Naive thymus-derived CD4-positive, alpha-beta T cell (primary cell): ENCODE data around the gene CEP41. TPM values are rescaled to one million over a fixed set of nuclear protein-coding genes. Genes with fewer than 3 reads are reported as not detected.
A peak's percentile ranks its signal among the peaks of the same experiment; 100 is the strongest.

ENCODE experiments used
- ATAC-seq: fragments of 150-1000 bp; cut with Tn5 transposase; 2 replicates; pipeline ENCODE4 v1.10.0; 2021; ENCODE audit warnings: mild to moderate bottlenecking, moderate library complexity
- CTCF ChIA-PET: fragments of 350-600 bp; sonication (Branson Sonifier 250); formaldehyde crosslinking; loops from one replicate; lab custom pipeline; 2021; ENCODE audit warnings: antibody characterized with exemption; lab: Charles Lee
- POLR2A ChIA-PET: fragments of 350-600 bp; sonication (Branson Sonifier 250); formaldehyde crosslinking; loops from one replicate; lab custom pipeline; 2021; ENCODE audit warnings: antibody characterized with exemption, inconsistent platforms; lab: Charles Lee
- DNase-seq, 9 donors: peaks; one replicate each; pipeline versions ENCODE4 v3.0.0 to v3.0.0-alpha.2; 2020 to 2022; ENCODE audit warnings: mixed read lengths in 1 of 9
- H3K27ac ChIP-seq: one replicate; pipeline ENCODE4 v1.7.0; 2013; ENCODE audit warnings: mild to moderate bottlenecking, low read depth, low read length, moderate library complexity
- H3K27me3 ChIP-seq, 2 donors: one replicate each; pipeline ENCODE4 v1.7.0; 2013; ENCODE audit warnings: low read length in 2 of 2, mild to moderate bottlenecking in 2 of 2, moderate library complexity in 2 of 2; ENCODE audit not compliant: control insufficient read depth in 2 of 2, insufficient read depth in 2 of 2
- H3K36me3 ChIP-seq, 3 experiments: 1 replicate in 2 of 3; 2 replicates in 1 of 3; pipeline ENCODE4 v1.7.0; 2013; ENCODE audit warnings: low read length in 3 of 3, mild to moderate bottlenecking in 3 of 3, moderate library complexity in 1 of 3; ENCODE audit not compliant: insufficient read depth in 3 of 3, control insufficient read depth in 2 of 3
- H3K4me1 ChIP-seq, 2 donors: one replicate each; pipeline ENCODE4 v1.7.0; 2013; ENCODE audit warnings: low read length in 2 of 2, mild to moderate bottlenecking in 2 of 2, moderate library complexity in 1 of 2; ENCODE audit not compliant: control insufficient read depth in 2 of 2, insufficient read depth in 2 of 2
- H3K4me3 ChIP-seq: 2 replicates; pipeline ENCODE4 v1.7.0; 2013; ENCODE audit warnings: mild to moderate bottlenecking, low read length
- H3K9me3 ChIP-seq, 3 experiments: 1 replicate in 2 of 3; 2 replicates in 1 of 3; pipeline ENCODE4 v1.7.0; 2013; ENCODE audit warnings: low read length in 3 of 3; ENCODE audit not compliant: control insufficient read depth in 2 of 3
- H3K27ac Mint-ChIP-seq, 9 donors: one replicate each; pipeline ENCODE4 v1.8.0; 2020 to 2022; ENCODE audit warnings: mixed read lengths in 9 of 9, mild to moderate bottlenecking in 8 of 9, moderate library complexity in 5 of 9, inconsistent platforms in 2 of 9
- H3K27me3 Mint-ChIP-seq, 5 donors: one replicate each; pipeline ENCODE4 v1.8.0; 2021 to 2022; ENCODE audit warnings: mixed read lengths in 5 of 5, mild to moderate bottlenecking in 1 of 5
- H3K36me3 Mint-ChIP-seq, 5 donors: one replicate each; pipeline ENCODE4 v1.8.0; 2020 to 2022; ENCODE audit warnings: mixed read lengths in 5 of 5, mild to moderate bottlenecking in 3 of 5, inconsistent platforms in 1 of 5
- H3K4me1 Mint-ChIP-seq, 7 donors: one replicate each; pipeline ENCODE4 v1.8.0; 2020 to 2022; ENCODE audit warnings: mixed read lengths in 7 of 7, mild to moderate bottlenecking in 3 of 7, inconsistent platforms in 1 of 7
- H3K4me3 Mint-ChIP-seq, 10 donors: one replicate each; pipeline ENCODE4 v1.8.0; 2020 to 2022; ENCODE audit warnings: mild to moderate bottlenecking in 10 of 10, mixed read lengths in 10 of 10, moderate library complexity in 6 of 10, inconsistent platforms in 2 of 10
- H3K9me3 Mint-ChIP-seq, 11 donors: one replicate each; pipeline ENCODE4 v1.8.0; 2020 to 2022; ENCODE audit warnings: mixed read lengths in 11 of 11, mild to moderate bottlenecking in 4 of 11, inconsistent platforms in 1 of 11, moderate library complexity in 1 of 11
- intact Hi-C, 2 donors: fragments of 100-400 bp; cut with micrococcal nuclease; formaldehyde crosslinking; loops; one replicate each; pipeline ENCODE4 v1.15.1; 2023
- polyA plus RNA-seq, 2 donors: library from polyadenylated mRNA; unstranded; fragments of 300-500 nt; fragmentation: Illumina TruSeq; gene quantifications; one replicate each; pipeline ENCODE4 v1.2.3, GENCODE V29; 2021
- total RNA-seq, 6 experiments: library from RNA in 5 of 6; stranded (reverse) in 5 of 6; gene quantifications; 1 replicate in 5 of 6; 2 replicates in 1 of 6; pipeline ENCODE4 v1.2.3 and lab custom pipeline; 2021 to 2026

CEP41 gene
- total and polyA plus RNA-seq, 7 experiments from 2014 or later = 6.9 to 29.6 (median 13.3) TPM

GRCh38 chr7:130409067-130409711 lies 31.6 kb downstream of the CEP41 start:
- H3K27ac Mint-ChIP-seq = peak overlapping the region in 2 of 9 donors; percentile 22 to 52
- DNase-seq = no peak
- Histone ChIP-seq H3K27ac (no peak overlapping the region), H3K4me1 (peaks cover 0 to 8% of the 10 kb centered on the region in 2 donors), H3K27me3 (no peaks in the 10 kb centered on the region), H3K36me3 (peaks cover 0 to 6% (median 0%) of the 10 kb centered on the region in 3 experiments), H3K9me3 (no peaks in the 10 kb centered on the region), H3K4me3 (no peak overlapping the region)
- H3K4me1 Mint-ChIP-seq = peaks cover 5 to 50% (median 31%) of the 10 kb centered on the region in 7 donors
- H3K27me3 Mint-ChIP-seq = no peaks in the 10 kb centered on the region
- intact Hi-C loops = no loop called here
- peaks cover 0 to 27% (median 8%) of the 10 kb centered on the region in 5 donors for H3K36me3 Mint-ChIP-seq
- POLR2A ChIA-PET = interaction anchor here (1.2 kb wide), 1 partner anchor 11 kb away, joined by 5 read pairs; no protein-coding TSS in a partner anchor
- H3K9me3 Mint-ChIP-seq = no peaks in the 10 kb centered on the region
- CTCF ChIA-PET = interaction anchor here (0.7 kb wide), 1 partner anchor 30 kb away, joined by 3 read pairs; no protein-coding TSS in a partner anchor
- ATAC-seq = no peak
- no peak overlapping the region for H3K4me3 Mint-ChIP-seq

GRCh38 chr7:130405003-130405402 lies 35.8 kb downstream of the CEP41 start:
- ChIA-PET CTCF (interaction anchor here (1.3 kb wide), 1 partner anchor 11 kb away, joined by 3 read pairs; no protein-coding TSS in a partner anchor), POLR2A (no interaction called here)
- Mint-ChIP-seq H3K9me3 (no peaks in the 10 kb centered on the region), H3K36me3 (peaks cover 0 to 35% (median 24%) of the 10 kb centered on the region in 5 donors), H3K4me3 (no peak overlapping the region), H3K27ac (no peak overlapping the region), H3K27me3 (no peaks in the 10 kb centered on the region), H3K4me1 (peaks cover 0 to 16% (median 7%) of the 10 kb centered on the region in 7 donors)
- no peaks in the 10 kb centered on the region for H3K27me3 ChIP-seq
- no peak overlapping the region for H3K27ac ChIP-seq
- ATAC-seq (no peak), DNase-seq (no peak)
- H3K4me3 ChIP-seq = no peak overlapping the region
- peaks cover 0 to 16% (median 0%) of the 10 kb centered on the region in 3 experiments for H3K36me3 ChIP-seq
- H3K4me1 ChIP-seq = no peaks in the 10 kb centered on the region
- intact Hi-C loops = no loop called here
- no peaks in the 10 kb centered on the region for H3K9me3 ChIP-seq

GRCh38 chr7:130401578-130401977 lies 39.2 kb downstream of the CEP41 start:
- no peak for ATAC-seq
- Histone ChIP-seq H3K4me1 (no peaks in the 10 kb centered on the region), H3K4me3 (no peak overlapping the region), H3K27ac (no peak overlapping the region), H3K27me3 (no peaks in the 10 kb centered on the region), H3K36me3 (peaks cover 0 to 19% (median 0%) of the 10 kb centered on the region in 3 experiments), H3K9me3 (no peaks in the 10 kb centered on the region)
- no peak overlapping the region for H3K4me3 Mint-ChIP-seq
- H3K9me3 Mint-ChIP-seq = no peaks in the 10 kb centered on the region
- CTCF ChIA-PET = no interaction called here
- H3K36me3 Mint-ChIP-seq = peaks cover 0 to 53% (median 42%) of the 10 kb centered on the region in 5 donors
- intact Hi-C loops = no loop called here
- H3K27ac Mint-ChIP-seq = no peak overlapping the region
- POLR2A ChIA-PET = interaction anchor here (0.9 kb wide), 1 partner anchor 11 kb away, joined by 4 read pairs; no protein-coding TSS in a partner anchor
- H3K4me1 Mint-ChIP-seq = peaks cover 0 to 11% (median 3%) of the 10 kb centered on the region in 7 donors
- DNase-seq = no peak
- no peaks in the 10 kb centered on the region for H3K27me3 Mint-ChIP-seq

- Histone ChIP-seq H3K27me3 (no peaks in the 10 kb centered on the region), H3K9me3 (no peaks in the 10 kb centered on the region), H3K4me1 (no peaks in the 10 kb centered on the region), H3K36me3 (peaks cover 0 to 19% (median 0%) of the 10 kb centered on the region in 3 experiments), H3K4me3 (no peak overlapping the region), H3K27ac (no peak overlapping the region)
- POLR2A ChIA-PET = interaction anchor here (1.0 kb wide), 1 partner anchor 26 kb away, joined by 3 read pairs; no protein-coding TSS in a partner anchor
- no peak overlapping the region for H3K4me3 Mint-ChIP-seq
- no peaks in the 10 kb centered on the region for H3K27me3 Mint-ChIP-seq
- no peak for DNase-seq
- ATAC-seq = no peak
- peaks cover under 1 to 13% (median 4%) of the 10 kb centered on the region in 7 donors for H3K4me1 Mint-ChIP-seq
- intact Hi-C loops = no loop called here
- peaks cover 0 to 56% (median 42%) of the 10 kb centered on the region in 5 donors for H3K36me3 Mint-ChIP-seq
- H3K9me3 Mint-ChIP-seq = no peaks in the 10 kb centered on the region
- CTCF ChIA-PET = no interaction called here
- H3K27ac Mint-ChIP-seq = no peak overlapping the region
Observed at GRCh38 chr7:130401101-130401500, 39.7 kb downstream of the CEP41 start.

- no peaks in the 10 kb centered on the region for H3K27me3 ChIP-seq
- intact Hi-C loops = no loop called here
- H3K4me1 ChIP-seq = no peaks in the 10 kb centered on the region
- DNase-seq (no peak), ATAC-seq (no peak)
- Mint-ChIP-seq H3K27ac (no peak overlapping the region), H3K27me3 (no peaks in the 10 kb centered on the region), H3K4me3 (no peak overlapping the region), H3K36me3 (peaks cover 0 to 51% (median 39%) of the 10 kb centered on the region in 5 donors), H3K9me3 (no peaks in the 10 kb centered on the region), H3K4me1 (peaks cover 5 to 18% (median 11%) of the 10 kb centered on the region in 7 donors)
- no peaks in the 10 kb centered on the region for H3K9me3 ChIP-seq
- CTCF ChIA-PET = no interaction called here
- H3K4me3 ChIP-seq = no peak overlapping the region
- no peak overlapping the region for H3K27ac ChIP-seq
- POLR2A ChIA-PET = interaction anchor here (1.0 kb wide), 1 partner anchor 27 kb away, joined by 3 read pairs; no protein-coding TSS in a partner anchor
- H3K36me3 ChIP-seq = peaks cover 0 to 19% (median 0%) of the 10 kb centered on the region in 3 experiments
Observed at GRCh38 chr7:130400120-130400572, 40.7 kb downstream of the CEP41 start.

- Histone ChIP-seq H3K4me3 (no peak overlapping the region), H3K9me3 (no peaks in the 10 kb centered on the region), H3K36me3 (peaks cover 0 to 13% (median 0%) of the 10 kb centered on the region in 3 experiments), H3K4me1 (peaks cover 0 to 14% of the 10 kb centered on the region in 2 donors), H3K27me3 (no peaks in the 10 kb centered on the region), H3K27ac (no peak overlapping the region)
- ChIA-PET POLR2A (no interaction called here), CTCF (interaction anchor here (0.5 kb wide), 1 partner anchor 147 kb away, joined by 3 read pairs; no protein-coding TSS in a partner anchor)
- DNase-seq (no peak), ATAC-seq (no peak)
- no peaks in the 10 kb centered on the region for H3K9me3 Mint-ChIP-seq
- peaks cover 0 to 46% (median 37%) of the 10 kb centered on the region in 5 donors for H3K36me3 Mint-ChIP-seq
- no peaks in the 10 kb centered on the region for H3K27me3 Mint-ChIP-seq
- H3K4me3 Mint-ChIP-seq = no peak overlapping the region
- intact Hi-C loops = no loop called here
- peak overlapping the region in 2 of 9 donors; percentile 20 to 34 for H3K27ac Mint-ChIP-seq
- peaks cover 17 to 32% (median 25%) of the 10 kb centered on the region in 7 donors for H3K4me1 Mint-ChIP-seq
Observed at GRCh38 chr7:130398526-130399090, 42.2 kb downstream of the CEP41 start.
